Measurements from ENCODE around the gene GOLGA8A. TPM values are rescaled to one million over a fixed set of nuclear protein-coding genes. Genes with fewer than 3 reads are reported as not detected.
"Not testable (repeated sequence)": the region's sequence is repeated elsewhere in the genome, so short reads cannot be mapped to it uniquely, and the experiment has no call there.

Gene GOLGA8A
- total RNA-seq, 6 donors from 2014 or later, result 28.1 to 172 (median 70.4) TPM

GRCh38 chr15:34436126-34436955 is 1.3 kb downstream of the GOLGA8A start:
- H3K4me3 ChIP-seq, result peak overlapping the region; percentile 25 to 83 (median 73)
- peak; percentile 50 to 55 for ATAC-seq (ENCODE audit: low FRiP score in 2 of 2)
- peak in 1 of 2 donors; percentile 82 for DNase-seq
- no peaks in the 10 kb centered on the region for H3K36me3 ChIP-seq
- H3K27ac ChIP-seq, result peak overlapping the region in 2 of 4 donors; percentile 45 to 54
- TF ChIP-seq EP300 (IDR thresholded peaks at IDR 0.05) (no peak), POLR2A (IDR thresholded peaks at IDR 0.05) (no peak), POLR2AphosphoS5 (IDR thresholded peaks at IDR 0.05) (no peak), CTCF (IDR thresholded peaks at IDR 0.05) (no peak)
- peaks cover 0 to 20% (median 14%) of the 10 kb centered on the region in 4 donors for H3K4me1 ChIP-seq
- 6 to 14% methylated on average over 6 to 22 of the region's 31 CpGs for WGBS, 2 donors
- no peaks in the 10 kb centered on the region for H3K9me3 ChIP-seq
- H3K27me3 ChIP-seq, result peaks cover 0 to 11% (median 4%) of the 10 kb centered on the region in 4 donors

GRCh38 chr15:34435658-34436057 is 1.9 kb downstream of the GOLGA8A start:
- TF ChIP-seq CTCF (IDR thresholded peaks at IDR 0.05), result no peak
- TF ChIP-seq POLR2AphosphoS5 (IDR thresholded peaks at IDR 0.05), result no peak
- TF ChIP-seq POLR2A (IDR thresholded peaks at IDR 0.05), result no peak
- TF ChIP-seq EP300 (IDR thresholded peaks at IDR 0.05), result no peak

GRCh38 chr15:34434627-34435305 is 2.8 kb downstream of the GOLGA8A start:
- DNase-seq (no peak), ATAC-seq (ENCODE audit: low FRiP score in 2 of 2) (peak in 1 of 2 donors; percentile 34)
- H3K9me3 ChIP-seq, result no peaks in the 10 kb centered on the region
- 82 to 89% methylated on average over 10 to 20 of the region's 20 CpGs for WGBS, 2 donors
- H3K4me1 ChIP-seq, result peaks cover 0 to 20% (median 14%) of the 10 kb centered on the region in 4 donors
- no peak overlapping the region for H3K4me3 ChIP-seq
- H3K27ac ChIP-seq, result no peak overlapping the region
- H3K36me3 ChIP-seq, result no peaks in the 10 kb centered on the region
- peaks cover 0 to 11% (median 4%) of the 10 kb centered on the region in 4 donors for H3K27me3 ChIP-seq
- TF ChIP-seq EP300 (IDR thresholded peaks at IDR 0.05), result no peak
- TF ChIP-seq POLR2A (IDR thresholded peaks at IDR 0.05), result no peak
- TF ChIP-seq POLR2AphosphoS5 (IDR thresholded peaks at IDR 0.05), result no peak
- no peak for TF ChIP-seq CTCF (IDR thresholded peaks at IDR 0.05)

More at GRCh38 chr15:34435658-34436057, 1.9 kb downstream of the GOLGA8A start:
- ATAC-seq (ENCODE audit: low FRiP score in 2 of 2) (peak; percentile 3 to 6), DNase-seq (no peak)
- H3K27ac ChIP-seq, result no peak overlapping the region
- H3K9me3 ChIP-seq, result no peaks in the 10 kb centered on the region
- peaks cover 0 to 11% (median 4%) of the 10 kb centered on the region in 4 donors for H3K27me3 ChIP-seq
- no peaks in the 10 kb centered on the region for H3K36me3 ChIP-seq
- 54 to 83% methylated on average over 1 to 9 of the region's 11 CpGs for WGBS, 2 donors
- H3K4me1 ChIP-seq, result peaks cover 0 to 20% (median 14%) of the 10 kb centered on the region in 4 donors
- H3K4me3 ChIP-seq, result peak overlapping the region in 1 of 4 donors; percentile 83

GRCh38 chr15:34433956-34434626 is 3.5 kb downstream of the GOLGA8A start:
- Histone ChIP-seq H3K4me1 (peaks cover 0 to 20% (median 14%) of the 10 kb centered on the region in 4 donors), H3K27me3 (peaks cover 0 to 11% (median 4%) of the 10 kb centered on the region in 4 donors)
- ATAC-seq (ENCODE audit: low FRiP score in 2 of 2), result peak; percentile 10 to 13
- not testable (repeated sequence) for DNase-seq, H3K36me3 ChIP-seq, H3K27ac ChIP-seq, H3K4me3 ChIP-seq, H3K9me3 ChIP-seq
- 79 to 95% methylated on average over 5 to 10 of the region's 11 CpGs for WGBS, 2 donors

GRCh38 chr15:34430642-34431041 is 7.0 kb downstream of the GOLGA8A start:
- H3K27me3 ChIP-seq; DNase-seq; H3K4me1 ChIP-seq; H3K9me3 ChIP-seq; H3K36me3 ChIP-seq; H3K27ac ChIP-seq; ATAC-seq (ENCODE audit: low FRiP score in 2 of 2); H3K4me3 ChIP-seq: not testable (repeated sequence)
- WGBS, 2 donors, result 84 to 85% methylated on average over 7 to 8 of the region's 8 CpGs

- 97 to 100% methylated on average over 2 to 4 of the region's 6 CpGs for WGBS, 2 donors
- not testable (repeated sequence) for H3K9me3 ChIP-seq; H3K4me3 ChIP-seq; H3K27ac ChIP-seq; DNase-seq; H3K27me3 ChIP-seq; H3K4me1 ChIP-seq; ATAC-seq (ENCODE audit: low FRiP score in 2 of 2); H3K36me3 ChIP-seq
Measured at GRCh38 chr15:34423425-34424090, 14.1 kb downstream of the GOLGA8A start.

- H3K27me3 ChIP-seq; H3K4me3 ChIP-seq; ATAC-seq (ENCODE audit: low FRiP score in 2 of 2); H3K9me3 ChIP-seq; H3K27ac ChIP-seq; DNase-seq; H3K4me1 ChIP-seq; H3K36me3 ChIP-seq: not testable (repeated sequence)
- 87% methylated on average over 5 of the region's 11 CpGs; no CpG with 5 or more reads in 1 of the 2 donors for WGBS, 2 donors
Measured at GRCh38 chr15:34420953-34421352, 16.7 kb downstream of the GOLGA8A start.

GRCh38 chr15:34418435-34418834 is 19.2 kb downstream of the GOLGA8A start:
- H3K4me3 ChIP-seq; ATAC-seq (ENCODE audit: low FRiP score in 2 of 2); H3K9me3 ChIP-seq; H3K4me1 ChIP-seq; H3K27me3 ChIP-seq; DNase-seq; H3K36me3 ChIP-seq; H3K27ac ChIP-seq: not testable (repeated sequence)
- 69 to 76% methylated on average over 8 of the region's 8 CpGs for WGBS, 2 donors
